ENCODE measurements around the gene SPHKAP.

SPHKAP gene

GRCh38 chr2:228144961-228145360 lies 36.5 kb downstream of the SPHKAP start:
- Histone ChIP-seq H3K27me3 (ENCODE audit: insufficient read depth, low read length) (no peaks in the 10 kb centered on the region), H3K27ac (ENCODE audit: low read depth, low read length) (no peak overlapping the region), H3K36me3 (ENCODE audit: insufficient read depth, low read length) (no peaks in the 10 kb centered on the region), H3K9ac (ENCODE audit: low read depth, low read length) (no peak overlapping the region), H3K4me1 (ENCODE audit: insufficient read depth, low read length) (no peaks in the 10 kb centered on the region), H3K9me3 (ENCODE audit: insufficient read depth, low read depth, low read length) (no peaks in the 10 kb centered on the region), H3K4me3 (ENCODE audit: low read length) (no peak overlapping the region)
- 83% methylated on average over 3 of the region's 4 CpGs for WGBS

DNA sequence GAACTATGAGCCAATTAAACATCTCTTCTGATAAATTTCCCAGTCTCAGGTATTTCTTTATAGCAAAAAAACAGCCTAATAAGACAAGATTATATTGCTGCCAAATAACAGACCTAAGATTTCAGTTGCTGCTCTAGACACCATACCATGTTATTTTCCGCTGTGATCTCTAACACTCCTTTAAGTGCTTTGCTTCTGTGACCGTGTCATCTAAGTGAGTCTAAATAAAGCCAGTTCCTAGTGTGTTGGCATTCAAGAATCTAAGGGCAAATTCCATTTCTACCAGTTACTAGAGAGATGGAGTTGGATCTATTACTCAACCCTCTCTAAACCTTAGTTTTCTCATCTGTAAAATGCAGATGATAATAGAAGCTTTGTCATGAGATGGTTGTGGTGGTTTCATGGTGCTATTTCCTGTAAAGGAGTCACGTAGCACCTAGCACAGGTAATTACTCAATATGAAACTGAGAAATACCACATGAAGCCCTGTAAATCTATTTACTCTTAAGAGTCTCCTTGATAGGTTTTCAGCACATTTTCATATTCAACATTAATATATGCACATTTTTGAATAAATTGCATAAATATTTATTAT lies 40.5 kb downstream of the SPHKAP start:
- Histone ChIP-seq H3K4me1 (ENCODE audit: insufficient read depth, low read length) (no peaks in the 10 kb centered on the region), H3K4me3 (ENCODE audit: low read length) (no peak overlapping the region), H3K27ac (ENCODE audit: low read depth, low read length) (no peak overlapping the region), H3K9me3 (ENCODE audit: insufficient read depth, low read depth, low read length) (no peaks in the 10 kb centered on the region), H3K27me3 (ENCODE audit: insufficient read depth, low read length) (no peaks in the 10 kb centered on the region), H3K36me3 (ENCODE audit: insufficient read depth, low read length) (no peaks in the 10 kb centered on the region), H3K9ac (ENCODE audit: low read depth, low read length) (no peak overlapping the region)
- 92% methylated on average over 3 of the region's 3 CpGs for WGBS

DNA sequence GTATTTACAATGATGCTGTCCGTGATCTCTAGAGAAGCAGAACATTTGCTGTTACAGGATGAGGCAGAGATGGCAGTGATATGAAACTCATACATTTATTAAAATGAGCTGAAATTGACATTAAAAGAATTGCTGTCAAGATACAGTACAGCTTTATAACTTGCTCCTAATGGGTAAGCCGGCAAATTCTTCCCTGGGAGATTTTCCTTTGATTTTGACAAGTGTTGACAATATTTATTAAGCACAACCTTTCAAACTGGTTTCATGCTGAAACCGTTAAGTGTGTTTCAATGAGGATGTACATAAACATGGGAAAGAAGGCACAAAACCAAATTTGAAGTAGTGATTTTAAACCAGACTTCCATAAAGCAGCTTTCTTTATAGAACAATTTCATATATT lies 45.5 kb downstream of the SPHKAP start:
- Histone ChIP-seq H3K9me3 (ENCODE audit: insufficient read depth, low read depth, low read length) (no peaks in the 10 kb centered on the region), H3K27ac (ENCODE audit: low read depth, low read length) (no peak overlapping the region), H3K4me1 (ENCODE audit: insufficient read depth, low read length) (no peaks in the 10 kb centered on the region), H3K36me3 (ENCODE audit: insufficient read depth, low read length) (no peaks in the 10 kb centered on the region), H3K9ac (ENCODE audit: low read depth, low read length) (no peak overlapping the region), H3K4me3 (ENCODE audit: low read length) (no peak overlapping the region), H3K27me3 (ENCODE audit: insufficient read depth, low read length) (no peaks in the 10 kb centered on the region)
- WGBS, result 93% methylated on average over 2 of the region's 3 CpGs

GRCh38 chr2:228135300-228135699 lies 46.2 kb downstream of the SPHKAP start:
- Histone ChIP-seq H3K4me1 (ENCODE audit: insufficient read depth, low read length) (no peaks in the 10 kb centered on the region), H3K27me3 (ENCODE audit: insufficient read depth, low read length) (no peaks in the 10 kb centered on the region), H3K9me3 (ENCODE audit: insufficient read depth, low read depth, low read length) (no peaks in the 10 kb centered on the region), H3K36me3 (ENCODE audit: insufficient read depth, low read length) (no peaks in the 10 kb centered on the region), H3K4me3 (ENCODE audit: low read length) (no peak overlapping the region), H3K27ac (ENCODE audit: low read depth, low read length) (no peak overlapping the region), H3K9ac (ENCODE audit: low read depth, low read length) (no peak overlapping the region)
- 95% methylated on average over 2 of the region's 2 CpGs for WGBS

DNA sequence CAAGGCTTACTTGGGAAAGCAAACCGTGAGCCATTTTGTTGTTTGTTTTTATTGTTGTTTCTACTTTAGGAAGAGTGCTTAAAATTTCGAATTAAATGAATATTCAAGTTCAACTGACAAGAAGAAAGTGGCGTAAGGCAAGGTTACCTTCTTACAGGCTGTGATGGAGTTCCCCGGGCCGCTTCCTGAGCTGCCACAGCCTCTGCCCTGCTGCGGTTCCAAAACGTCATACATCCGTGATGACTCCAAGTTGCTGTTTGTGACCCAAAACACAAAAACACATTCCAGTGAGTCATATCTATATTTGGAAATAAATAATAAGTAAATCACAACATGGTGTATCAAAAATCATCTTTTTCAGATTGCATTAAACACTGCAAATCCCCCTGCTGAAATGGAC lies 49.7 kb downstream of the SPHKAP start:
- WGBS, result 82% methylated on average over 8 of the region's 8 CpGs
- no peak overlapping the region for H3K9ac ChIP-seq (ENCODE audit: low read depth, low read length)
- no peaks in the 10 kb centered on the region for H3K36me3 ChIP-seq (ENCODE audit: insufficient read depth, low read length)
- no peaks in the 10 kb centered on the region for H3K9me3 ChIP-seq (ENCODE audit: insufficient read depth, low read depth, low read length)
- no peak overlapping the region for H3K4me3 ChIP-seq (ENCODE audit: low read length)
- no peaks in the 10 kb centered on the region for H3K27me3 ChIP-seq (ENCODE audit: insufficient read depth, low read length)
- H3K27ac ChIP-seq (ENCODE audit: low read depth, low read length), result no peak overlapping the region
- H3K4me1 ChIP-seq (ENCODE audit: insufficient read depth, low read length), result no peaks in the 10 kb centered on the region

GRCh38 chr2:228126401-228126800 lies 55.1 kb downstream of the SPHKAP start:
- no peaks in the 10 kb centered on the region for H3K9me3 ChIP-seq (ENCODE audit: insufficient read depth, low read depth, low read length)
- H3K4me3 ChIP-seq (ENCODE audit: low read length), result no peak overlapping the region
- no peak overlapping the region for H3K27ac ChIP-seq (ENCODE audit: low read depth, low read length)
- no peaks in the 10 kb centered on the region for H3K4me1 ChIP-seq (ENCODE audit: insufficient read depth, low read length)
- H3K27me3 ChIP-seq (ENCODE audit: insufficient read depth, low read length), result no peaks in the 10 kb centered on the region
- WGBS, result 100% methylated on average over 1 of the region's 1 CpG
- H3K9ac ChIP-seq (ENCODE audit: low read depth, low read length), result no peak overlapping the region
- H3K36me3 ChIP-seq (ENCODE audit: insufficient read depth, low read length), result no peaks in the 10 kb centered on the region

DNA sequence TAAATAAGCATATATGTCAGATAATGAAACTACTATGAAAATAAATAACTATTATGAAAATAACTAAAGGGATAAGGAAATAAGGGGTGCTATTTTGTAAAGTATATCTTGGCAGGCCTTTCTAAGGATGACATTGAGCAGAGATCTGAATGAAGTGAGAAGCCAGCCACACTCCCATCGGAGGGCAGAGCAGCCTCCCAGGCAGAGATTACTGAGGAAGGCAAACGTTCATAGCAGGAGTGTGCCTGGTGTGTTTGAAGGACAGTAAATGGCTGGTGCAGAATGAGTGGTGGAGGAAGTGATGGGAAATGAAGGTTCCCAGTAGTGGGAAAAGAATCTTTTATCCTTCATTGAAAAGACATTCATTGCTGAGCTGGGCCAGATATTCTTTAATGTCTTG lies 62.5 kb downstream of the SPHKAP start:
- Histone ChIP-seq H3K36me3 (ENCODE audit: insufficient read depth, low read length) (no peaks in the 10 kb centered on the region), H3K27me3 (ENCODE audit: insufficient read depth, low read length) (no peaks in the 10 kb centered on the region), H3K27ac (ENCODE audit: low read depth, low read length) (no peak overlapping the region), H3K9ac (ENCODE audit: low read depth, low read length) (no peak overlapping the region), H3K4me3 (ENCODE audit: low read length) (no peak overlapping the region), H3K4me1 (ENCODE audit: insufficient read depth, low read length) (no peaks in the 10 kb centered on the region), H3K9me3 (ENCODE audit: insufficient read depth, low read depth, low read length) (no peaks in the 10 kb centered on the region)
- WGBS, result 63% methylated on average over 2 of the region's 2 CpGs

DNA sequence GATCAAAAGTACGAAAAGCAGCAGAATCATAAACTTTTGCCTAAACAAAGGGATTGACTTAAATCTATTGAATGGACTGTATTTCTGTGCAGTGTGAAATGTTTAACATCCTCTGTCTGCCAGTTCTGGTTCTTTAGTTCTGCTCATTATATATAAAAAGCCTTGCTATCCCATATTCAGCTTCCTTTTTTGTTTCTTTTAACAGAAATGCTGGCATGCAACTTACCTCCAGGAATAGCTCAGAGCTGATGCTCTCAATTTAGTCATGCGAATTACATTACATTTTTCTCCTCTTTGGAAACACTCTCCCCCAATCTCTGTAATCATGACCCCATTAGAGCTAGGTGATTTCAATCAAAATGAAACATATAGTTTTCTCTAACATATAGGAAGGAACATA lies 73.6 kb downstream of the SPHKAP start:
- Histone ChIP-seq H3K27ac (ENCODE audit: low read depth, low read length) (no peak overlapping the region), H3K4me3 (ENCODE audit: low read length) (no peak overlapping the region), H3K9me3 (ENCODE audit: insufficient read depth, low read depth, low read length) (no peaks in the 10 kb centered on the region), H3K36me3 (ENCODE audit: insufficient read depth, low read length) (no peaks in the 10 kb centered on the region), H3K27me3 (ENCODE audit: insufficient read depth, low read length) (no peaks in the 10 kb centered on the region), H3K9ac (ENCODE audit: low read depth, low read length) (no peak overlapping the region), H3K4me1 (ENCODE audit: insufficient read depth, low read length) (no peaks in the 10 kb centered on the region)
- 86% methylated on average over 2 of the region's 2 CpGs for WGBS

GRCh38 chr2:228105526-228106250 lies 75.8 kb downstream of the SPHKAP start:
- no peak overlapping the region for H3K27ac ChIP-seq (ENCODE audit: low read depth, low read length)
- H3K27me3 ChIP-seq (ENCODE audit: insufficient read depth, low read length), result no peaks in the 10 kb centered on the region
- no peaks in the 10 kb centered on the region for H3K36me3 ChIP-seq (ENCODE audit: insufficient read depth, low read length)
- no peak overlapping the region for H3K9ac ChIP-seq (ENCODE audit: low read depth, low read length)
- H3K4me3 ChIP-seq (ENCODE audit: low read length), result no peak overlapping the region
- WGBS, result 90% methylated on average over 8 of the region's 8 CpGs
- no peaks in the 10 kb centered on the region for H3K4me1 ChIP-seq (ENCODE audit: insufficient read depth, low read length)
- no peaks in the 10 kb centered on the region for H3K9me3 ChIP-seq (ENCODE audit: insufficient read depth, low read depth, low read length)

GRCh38 chr2:228104215-228104614 lies 77.3 kb downstream of the SPHKAP start:
- no peak overlapping the region for H3K27ac ChIP-seq (ENCODE audit: low read depth, low read length)
- H3K9ac ChIP-seq (ENCODE audit: low read depth, low read length), result no peak overlapping the region
- no CpG with 5 or more reads among the region's 2 CpGs for WGBS
- no peak overlapping the region for H3K4me3 ChIP-seq (ENCODE audit: low read length)
- H3K36me3 ChIP-seq (ENCODE audit: insufficient read depth, low read length), result no peaks in the 10 kb centered on the region
- no peaks in the 10 kb centered on the region for H3K27me3 ChIP-seq (ENCODE audit: insufficient read depth, low read length)
- no peaks in the 10 kb centered on the region for H3K4me1 ChIP-seq (ENCODE audit: insufficient read depth, low read length)
- H3K9me3 ChIP-seq (ENCODE audit: insufficient read depth, low read depth, low read length), result peaks cover under 1% of the 10 kb centered on the region; the same call in 1 of the 2 replicates

DNA sequence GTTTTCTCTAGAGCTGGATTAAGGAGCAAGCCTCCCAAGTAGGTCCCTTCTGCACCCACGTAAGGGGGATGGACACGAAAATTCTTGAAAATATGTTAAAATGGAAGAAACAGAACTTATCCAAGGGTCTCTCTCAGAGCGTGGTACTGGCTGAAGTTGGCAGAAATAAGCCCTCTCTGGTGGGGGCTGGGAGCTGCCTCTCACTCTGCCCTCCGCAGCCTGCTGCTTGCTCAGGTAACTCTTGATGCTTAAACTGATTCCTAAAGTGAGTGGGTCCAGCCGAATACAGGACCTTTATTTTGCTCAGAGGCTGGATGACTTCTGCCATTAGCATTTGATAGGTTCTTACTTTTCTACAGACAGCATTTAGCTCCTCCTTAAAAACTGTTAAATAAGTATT lies 78.1 kb downstream of the SPHKAP start:
- Histone ChIP-seq H3K4me3 (ENCODE audit: low read length) (no peak overlapping the region), H3K9me3 (ENCODE audit: insufficient read depth, low read depth, low read length) (peaks cover 2% of the 10 kb centered on the region; the same call in 1 of the 2 replicates), H3K4me1 (ENCODE audit: insufficient read depth, low read length) (no peaks in the 10 kb centered on the region), H3K36me3 (ENCODE audit: insufficient read depth, low read length) (no peaks in the 10 kb centered on the region), H3K27me3 (ENCODE audit: insufficient read depth, low read length) (no peaks in the 10 kb centered on the region), H3K9ac (ENCODE audit: low read depth, low read length) (no peak overlapping the region), H3K27ac (ENCODE audit: low read depth, low read length) (no peak overlapping the region)
- WGBS, result 74% methylated on average over 5 of the region's 5 CpGs

Measured in HUES64 (cell line).